ENCODE data around the gene ASB2.

- TF ChIP-seq POLR2A (IDR thresholded peaks at IDR 0.05; ENCODE audit: borderline replicate concordance, extremely low read depth, insufficient read depth, insufficient read length) (no peak), EZH2 (IDR thresholded peaks at IDR 0.05) (no peak), ATF3 (IDR thresholded peaks at IDR 0.05) (no peak), FOSL1 (IDR thresholded peaks at IDR 0.05; ENCODE audit: low read depth) (no peak)
- TF ChIP-seq, protein P1, sequence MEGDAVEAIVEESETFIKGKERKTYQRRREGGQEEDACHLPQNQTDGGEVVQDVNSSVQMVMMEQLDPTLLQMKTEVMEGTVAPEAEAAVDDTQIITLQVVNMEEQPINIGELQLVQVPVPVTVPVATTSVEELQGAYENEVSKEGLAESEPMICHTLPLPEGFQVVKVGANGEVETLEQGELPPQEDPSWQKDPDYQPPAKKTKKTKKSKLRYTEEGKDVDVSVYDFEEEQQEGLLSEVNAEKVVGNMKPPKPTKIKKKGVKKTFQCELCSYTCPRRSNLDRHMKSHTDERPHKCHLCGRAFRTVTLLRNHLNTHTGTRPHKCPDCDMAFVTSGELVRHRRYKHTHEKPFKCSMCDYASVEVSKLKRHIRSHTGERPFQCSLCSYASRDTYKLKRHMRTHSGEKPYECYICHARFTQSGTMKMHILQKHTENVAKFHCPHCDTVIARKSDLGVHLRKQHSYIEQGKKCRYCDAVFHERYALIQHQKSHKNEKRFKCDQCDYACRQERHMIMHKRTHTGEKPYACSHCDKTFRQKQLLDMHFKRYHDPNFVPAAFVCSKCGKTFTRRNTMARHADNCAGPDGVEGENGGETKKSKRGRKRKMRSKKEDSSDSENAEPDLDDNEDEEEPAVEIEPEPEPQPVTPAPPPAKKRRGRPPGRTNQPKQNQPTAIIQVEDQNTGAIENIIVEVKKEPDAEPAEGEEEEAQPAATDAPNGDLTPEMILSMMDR (IDR thresholded peaks at IDR 0.05 in 2 of 3, conservative IDR thresholded peaks at IDR 0.05 in 1 of 3; ENCODE audit: borderline replicate concordance in 1 of 3, insufficient read depth in 1 of 3, low read depth in 2 of 3, low read length in 2 of 3), result no peak
- TF ChIP-seq, protein P2, sequence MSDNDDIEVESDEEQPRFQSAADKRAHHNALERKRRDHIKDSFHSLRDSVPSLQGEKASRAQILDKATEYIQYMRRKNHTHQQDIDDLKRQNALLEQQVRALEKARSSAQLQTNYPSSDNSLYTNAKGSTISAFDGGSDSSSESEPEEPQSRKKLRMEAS (IDR thresholded peaks at IDR 0.05), result no peak
These were observed 20.4 kb downstream of the ASB2 start for GRCh38 chr14:93955850-93956481.

All from HCT116 (cell line).